ENCODE results near the gene GIGYF2.

GRCh38 chr2:232714969-232715368, 17.8 kb downstream of the GIGYF2 start:
- no peak for TF ChIP-seq POLR2A (IDR thresholded peaks at IDR 0.05)
- TF ChIP-seq POLR2AphosphoS5 (IDR thresholded peaks at IDR 0.05), result no peak
- TF ChIP-seq, protein P1, sequence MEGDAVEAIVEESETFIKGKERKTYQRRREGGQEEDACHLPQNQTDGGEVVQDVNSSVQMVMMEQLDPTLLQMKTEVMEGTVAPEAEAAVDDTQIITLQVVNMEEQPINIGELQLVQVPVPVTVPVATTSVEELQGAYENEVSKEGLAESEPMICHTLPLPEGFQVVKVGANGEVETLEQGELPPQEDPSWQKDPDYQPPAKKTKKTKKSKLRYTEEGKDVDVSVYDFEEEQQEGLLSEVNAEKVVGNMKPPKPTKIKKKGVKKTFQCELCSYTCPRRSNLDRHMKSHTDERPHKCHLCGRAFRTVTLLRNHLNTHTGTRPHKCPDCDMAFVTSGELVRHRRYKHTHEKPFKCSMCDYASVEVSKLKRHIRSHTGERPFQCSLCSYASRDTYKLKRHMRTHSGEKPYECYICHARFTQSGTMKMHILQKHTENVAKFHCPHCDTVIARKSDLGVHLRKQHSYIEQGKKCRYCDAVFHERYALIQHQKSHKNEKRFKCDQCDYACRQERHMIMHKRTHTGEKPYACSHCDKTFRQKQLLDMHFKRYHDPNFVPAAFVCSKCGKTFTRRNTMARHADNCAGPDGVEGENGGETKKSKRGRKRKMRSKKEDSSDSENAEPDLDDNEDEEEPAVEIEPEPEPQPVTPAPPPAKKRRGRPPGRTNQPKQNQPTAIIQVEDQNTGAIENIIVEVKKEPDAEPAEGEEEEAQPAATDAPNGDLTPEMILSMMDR (IDR thresholded peaks at IDR 0.05), result no peak
